ENCODE measurements around the gene ROM1.
"Not testable (repeated sequence)": the region's sequence is repeated elsewhere in the genome, so short reads cannot be mapped to it uniquely, and the experiment has no call there.

The ROM1 gene

GRCh38 chr11:62649486-62649885 is 36.4 kb downstream of the ROM1 start:
- DNase-seq (ENCODE audit: low read depth in 3 of 3) = no peak

GRCh38 chr11:62650283-62650682 is 37.2 kb downstream of the ROM1 start:
- DNase-seq (ENCODE audit: low read depth in 3 of 3) = not testable (repeated sequence)

- no peak for DNase-seq (ENCODE audit: low read depth in 3 of 3)
Observed at GRCh38 chr11:62652161-62653006, 39.3 kb downstream of the ROM1 start.

DNA sequence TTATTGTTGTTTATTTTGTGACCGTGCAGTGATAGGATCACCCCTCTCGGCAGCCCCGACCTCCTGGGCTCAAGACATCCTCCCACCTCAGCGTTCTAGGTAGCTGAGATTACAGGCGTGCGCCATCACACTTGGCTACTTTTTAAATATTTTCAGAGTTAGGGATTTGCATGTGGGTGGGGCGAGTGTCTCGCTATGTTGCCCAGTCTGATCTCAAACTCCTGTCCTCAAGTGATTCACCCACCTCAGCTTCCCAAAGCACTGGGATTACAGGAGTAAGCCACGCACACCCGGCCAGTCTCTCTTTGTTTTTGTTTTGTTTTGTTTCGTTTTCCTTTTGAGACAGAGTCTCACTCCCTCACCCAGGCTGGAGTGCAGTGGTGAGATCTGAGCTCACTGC is 41.2 kb downstream of the ROM1 start:
- no peak for DNase-seq (ENCODE audit: low read depth in 3 of 3)

DNA sequence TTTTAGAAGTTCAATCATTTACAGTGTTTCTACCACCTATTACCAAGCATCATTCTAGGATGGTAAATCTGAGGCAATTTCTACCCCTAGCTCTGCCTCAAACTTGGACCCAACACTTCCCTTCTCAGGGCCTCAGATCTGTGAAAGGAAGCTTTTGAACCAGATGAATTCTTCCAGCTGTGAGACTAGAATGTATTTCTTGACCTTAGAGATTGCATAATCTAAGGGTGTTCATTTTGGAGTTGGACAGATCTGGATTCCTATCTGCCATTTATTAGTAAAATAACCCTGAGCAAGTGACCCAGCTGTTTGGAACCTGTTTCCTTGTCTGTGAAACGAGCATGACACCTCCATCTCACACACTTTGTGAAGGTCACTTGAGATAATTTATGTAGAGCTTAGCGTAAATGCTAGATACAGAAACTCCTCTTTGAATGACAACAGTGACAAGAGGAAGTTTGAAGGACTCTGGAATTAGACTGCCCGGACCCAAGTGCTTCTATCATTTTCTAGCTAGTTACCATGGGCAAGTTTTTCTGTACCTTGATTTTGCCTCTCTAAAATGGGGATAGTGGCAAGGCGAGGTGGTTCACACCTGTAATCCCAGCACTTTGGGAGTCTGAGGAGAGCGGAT is 43.9 kb downstream of the ROM1 start:
- no peak for DNase-seq (ENCODE audit: low read depth in 3 of 3)

DNA sequence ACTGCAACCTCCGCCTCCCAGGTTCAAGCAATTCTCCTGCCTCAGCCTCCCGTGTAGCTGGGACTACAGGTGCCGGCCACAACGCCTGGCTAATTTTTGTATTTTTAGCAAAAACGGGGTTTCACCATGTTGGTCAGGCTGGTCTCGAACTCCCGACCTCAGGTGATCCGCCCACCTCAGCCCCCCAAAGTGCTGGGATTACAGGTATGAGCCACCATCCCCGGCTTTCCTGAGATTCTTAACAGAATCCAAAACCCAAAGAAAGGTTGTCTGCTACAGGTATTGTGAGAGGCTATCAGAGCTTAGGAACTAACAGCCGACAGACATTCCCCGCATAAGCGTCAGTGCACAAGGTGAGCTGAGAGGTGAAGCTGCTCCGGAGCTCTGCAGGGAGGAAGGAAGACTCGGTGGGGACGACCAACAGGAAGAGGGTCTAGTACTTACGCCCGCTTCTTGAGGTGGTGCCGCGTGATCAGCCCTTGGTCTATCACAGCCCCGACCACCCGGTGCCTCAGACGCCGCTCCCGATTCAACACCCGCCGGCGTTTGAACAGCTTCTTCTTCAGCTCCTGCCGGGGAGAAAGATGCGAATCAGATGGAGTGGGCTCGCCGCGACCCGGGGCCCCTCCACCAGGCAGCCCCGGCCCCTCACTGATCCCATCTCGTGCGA is 51.5 kb downstream of the ROM1 start:
- no peak for DNase-seq (ENCODE audit: low read depth in 3 of 3)
